Activated naive CD4-positive, alpha-beta T cell treated with anti-CD3 and anti-CD28 coated beads, Interleukin-2, amount 50 U/mL, for 72 hours (primary cell): ENCODE data around the gene PIK3R6. TPM values are rescaled to one million over a fixed set of nuclear protein-coding genes. Genes with fewer than 3 reads are reported as not detected.
"Not testable (repeated sequence)": the region's sequence is repeated elsewhere in the genome, so short reads cannot be mapped to it uniquely, and the experiment has no call there.

ENCODE experiments used
- ATAC-seq, 2 donors: fragments of 150-1000 bp; cut with Tn5 transposase; 2 replicates each; pipeline ENCODE4 v1.10.0; 2021; ENCODE audit warnings: mild to moderate bottlenecking in 2 of 2, moderate library complexity in 2 of 2
- DNase-seq, 2 donors: peaks; one replicate each; pipeline ENCODE4 v3.0.0; 2021 to 2022; ENCODE audit warnings: low spot score in 2 of 2
- H3K27ac Mint-ChIP-seq, 2 donors: one replicate each; pipeline ENCODE4 v1.8.0; 2022; ENCODE audit warnings: mild to moderate bottlenecking in 2 of 2, mixed read lengths in 2 of 2
- H3K36me3 Mint-ChIP-seq, 2 donors: one replicate each; pipeline ENCODE4 v1.8.0; 2022; ENCODE audit warnings: mixed read lengths in 2 of 2
- H3K9me3 Mint-ChIP-seq, 2 donors: one replicate each; pipeline ENCODE4 v1.8.0; 2022; ENCODE audit warnings: mixed read lengths in 2 of 2
- total RNA-seq, 2 donors: library from RNA; stranded (reverse); gene quantifications; one replicate each; pipeline ENCODE4 v1.2.3, GENCODE V29; 2022

Gene PIK3R6
- total RNA-seq, 2 donors from 2014 or later: 0.23 to 4.3 TPM

GRCh38 chr17:8828517-8828875 lies 39.0 kb downstream of the PIK3R6 start:
- H3K9me3 Mint-ChIP-seq: peaks cover 0 to 4% of the 10 kb centered on the region in 2 donors
- no peak for DNase-seq
- no peak overlapping the region for H3K27ac Mint-ChIP-seq
- ATAC-seq: no peak
- H3K36me3 Mint-ChIP-seq: peaks cover 0 to 4% of the 10 kb centered on the region in 2 donors

GRCh38 chr17:8826808-8827435 lies 40.6 kb downstream of the PIK3R6 start:
- Mint-ChIP-seq H3K27ac (no peak overlapping the region), H3K9me3 (peaks cover 0 to 4% of the 10 kb centered on the region in 2 donors), H3K36me3 (peaks cover 0 to 4% of the 10 kb centered on the region in 2 donors)
- no peak for DNase-seq
- no peak for ATAC-seq

DNA sequence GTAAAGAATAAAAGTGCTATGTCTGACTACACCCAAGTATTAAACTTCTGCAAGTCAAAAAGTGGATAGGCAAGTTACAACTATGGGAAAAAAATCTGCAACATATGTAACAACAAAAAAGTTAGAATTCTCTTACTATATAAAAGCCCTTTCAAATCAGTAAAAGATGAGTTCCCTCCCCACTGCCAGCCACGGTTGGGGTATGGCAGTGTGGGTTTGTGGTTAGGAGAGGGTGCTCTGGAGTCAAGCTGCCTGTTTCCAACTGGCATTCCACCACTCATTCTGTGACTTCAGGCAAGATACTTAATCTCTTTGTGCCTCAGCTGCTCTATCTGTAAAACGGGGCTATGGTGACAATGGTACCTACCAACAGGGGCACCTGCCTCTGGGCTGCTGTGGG lies 41.7 kb downstream of the PIK3R6 start:
- peaks cover 0 to 4% of the 10 kb centered on the region in 2 donors for H3K9me3 Mint-ChIP-seq
- peaks cover 0 to 4% of the 10 kb centered on the region in 2 donors for H3K36me3 Mint-ChIP-seq
- H3K27ac Mint-ChIP-seq: no peak overlapping the region
- no peak for DNase-seq
- no peak for ATAC-seq

DNA sequence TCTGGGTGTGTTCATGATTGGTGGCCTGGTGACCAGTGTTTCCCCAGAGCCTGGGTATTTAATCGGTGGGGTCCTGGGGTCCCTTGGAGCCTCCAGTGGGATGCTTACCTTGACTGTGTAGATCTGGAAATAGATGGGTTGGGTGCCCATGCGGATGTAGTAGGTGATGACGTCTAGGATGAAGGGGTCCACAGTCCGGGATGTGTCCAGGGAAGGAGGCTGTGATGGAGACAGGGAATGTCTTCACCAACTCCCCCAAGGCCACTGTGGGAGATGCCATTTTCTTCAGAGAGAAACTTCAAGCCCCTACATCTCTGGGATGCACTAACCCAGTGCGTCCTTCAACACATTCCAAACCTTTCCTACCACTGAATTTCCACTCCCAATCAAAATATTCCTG lies 44.2 kb downstream of the PIK3R6 start:
- Mint-ChIP-seq H3K9me3 (peaks cover 0 to 4% of the 10 kb centered on the region in 2 donors), H3K36me3 (peaks cover 0 to 4% of the 10 kb centered on the region in 2 donors), H3K27ac (no peak overlapping the region)
- ATAC-seq (no peak), DNase-seq (no peak)

DNA sequence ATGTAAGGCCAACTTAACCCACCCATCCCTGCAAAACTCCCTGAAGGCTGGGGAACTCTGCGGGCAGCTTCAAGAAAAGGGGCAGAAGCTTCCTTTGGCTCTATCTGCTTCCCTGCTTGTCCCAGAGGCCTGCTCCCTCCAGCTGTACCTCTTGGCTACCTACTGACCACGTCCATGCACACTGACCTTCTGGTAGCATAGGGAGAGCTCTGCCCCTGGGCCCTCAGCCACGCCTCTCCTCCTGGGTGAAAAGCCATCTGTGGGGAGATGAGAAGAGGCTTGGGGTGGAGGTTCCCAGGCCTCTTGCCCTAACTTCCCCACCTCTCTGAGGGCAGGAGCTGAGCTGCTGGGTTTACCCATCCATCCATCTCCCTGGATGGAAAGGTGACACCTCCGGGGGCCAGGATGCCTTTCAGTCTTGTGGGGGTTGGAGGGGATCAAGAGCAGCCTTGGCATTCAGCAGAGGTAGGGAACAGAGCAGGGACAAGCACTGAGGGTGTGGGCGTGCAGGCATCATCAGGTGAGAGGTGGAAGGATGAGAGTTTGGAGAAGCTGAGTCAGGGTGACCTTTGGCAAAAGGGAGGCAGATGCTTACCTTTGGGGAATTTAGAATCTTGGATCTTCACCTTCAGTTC lies 45.0 kb downstream of the PIK3R6 start:
- ATAC-seq: no peak
- no peak for DNase-seq
- Mint-ChIP-seq H3K9me3 (peaks cover 0 to 4% of the 10 kb centered on the region in 2 donors), H3K27ac (no peak overlapping the region), H3K36me3 (peaks cover 0 to 4% of the 10 kb centered on the region in 2 donors)

DNA sequence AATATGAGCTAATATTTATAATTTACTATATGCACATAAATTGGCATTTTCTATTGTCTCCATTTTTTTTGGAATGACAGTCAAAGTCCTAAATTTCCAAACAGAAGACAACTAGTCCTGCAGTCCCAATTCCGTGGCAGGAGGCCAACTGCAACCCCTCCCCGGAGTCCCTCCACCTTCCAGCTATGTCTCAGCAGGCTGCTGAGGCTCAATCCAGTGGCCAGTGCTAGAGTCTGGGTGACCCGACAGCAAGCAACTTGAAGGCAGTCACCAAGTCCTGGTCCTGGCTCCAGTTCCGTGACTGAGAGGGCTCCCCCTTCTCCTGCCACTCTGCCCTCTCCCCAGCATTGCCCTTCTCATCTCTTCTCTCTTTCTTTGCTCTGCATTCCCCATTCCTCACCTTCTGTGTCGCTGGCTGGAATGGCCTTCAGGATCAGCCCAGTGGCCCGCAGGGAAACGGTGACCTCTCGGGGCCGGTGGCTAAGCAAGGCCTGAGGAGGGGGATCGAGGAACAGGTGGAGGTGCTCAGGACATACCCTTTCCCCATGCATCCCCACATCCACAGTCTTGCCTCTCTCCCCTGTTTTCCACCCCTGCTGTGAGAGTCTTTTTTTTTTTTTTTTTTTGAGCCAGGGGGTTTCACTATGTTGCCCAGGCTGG lies 45.9 kb downstream of the PIK3R6 start:
- peaks cover 0 to 4% of the 10 kb centered on the region in 2 donors for H3K9me3 Mint-ChIP-seq
- ATAC-seq (no peak), DNase-seq (no peak)
- H3K27ac Mint-ChIP-seq: peak overlapping the region in 1 of 2 donors; percentile 60
- peaks cover 0 to 4% of the 10 kb centered on the region in 2 donors for H3K36me3 Mint-ChIP-seq

DNA sequence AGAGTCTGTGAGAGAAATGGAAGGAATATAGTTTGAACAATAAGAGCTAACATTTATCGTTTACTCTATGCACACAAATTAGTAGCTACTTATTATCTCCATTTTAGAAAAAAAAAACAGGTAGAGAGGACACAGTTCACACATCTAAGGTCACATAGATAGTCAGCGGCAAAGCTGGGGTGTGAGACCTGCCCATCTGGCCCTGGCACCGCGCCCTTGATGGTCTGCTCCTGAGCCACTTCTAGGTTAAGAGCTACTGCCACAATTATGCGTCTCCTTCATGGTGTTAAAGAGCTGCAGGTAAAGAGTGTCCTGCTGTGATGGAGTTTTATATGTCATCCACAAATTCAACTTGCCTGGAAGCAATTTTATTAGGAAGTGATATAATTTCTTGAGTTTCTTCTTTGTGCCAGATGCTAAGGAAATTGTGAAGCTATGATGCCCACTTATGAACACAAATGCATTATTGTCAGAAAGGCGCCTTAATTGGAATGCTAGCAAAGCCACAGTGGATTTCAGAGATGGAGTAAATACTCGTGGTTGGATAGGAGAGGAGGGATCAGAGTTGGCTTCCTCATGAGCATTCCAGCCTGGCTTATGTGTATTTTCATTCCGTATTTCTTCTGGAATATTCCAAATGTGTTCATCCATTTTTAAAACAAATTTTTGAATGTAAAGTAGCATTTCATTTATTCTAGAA lies 47.0 kb downstream of the PIK3R6 start:
- peaks cover 0 to 4% of the 10 kb centered on the region in 2 donors for H3K36me3 Mint-ChIP-seq
- ATAC-seq (no peak), DNase-seq (no peak)
- no peak overlapping the region for H3K27ac Mint-ChIP-seq
- peaks cover 0 to 4% of the 10 kb centered on the region in 2 donors for H3K9me3 Mint-ChIP-seq

- Mint-ChIP-seq H3K27ac (peak overlapping the region in 1 of 2 donors; percentile 83), H3K36me3 (peaks cover 0 to 1% of the 10 kb centered on the region in 2 donors), H3K9me3 (no peaks in the 10 kb centered on the region)
- DNase-seq (no peak), ATAC-seq (no peak)
These were observed 48.7 kb downstream of the PIK3R6 start for GRCh38 chr17:8818654-8819330.

DNA sequence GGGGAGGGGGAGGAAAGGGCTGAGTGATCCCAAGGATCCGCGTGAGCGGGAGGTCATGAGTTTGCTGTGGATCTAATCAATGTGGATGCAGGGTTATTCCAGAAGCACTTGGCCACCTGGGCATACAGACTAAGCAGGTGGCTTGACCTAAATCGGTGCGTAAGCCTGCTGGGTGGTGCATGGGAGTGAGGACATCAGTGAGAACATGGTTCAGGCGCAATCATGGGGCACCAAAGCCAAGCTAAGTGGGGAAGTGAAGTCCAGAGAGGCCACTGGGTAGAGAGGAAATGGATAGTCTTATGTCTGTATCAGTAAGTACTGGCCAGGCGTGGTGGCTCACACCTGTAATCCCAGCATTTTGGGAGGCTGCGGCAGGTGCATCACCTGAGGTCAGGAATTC lies 49.4 kb downstream of the PIK3R6 start:
- no peak for ATAC-seq
- Mint-ChIP-seq H3K36me3 (peaks cover under 1 to 6% of the 10 kb centered on the region in 2 donors), H3K9me3 (peaks cover 0 to 2% of the 10 kb centered on the region in 2 donors), H3K27ac (no peak overlapping the region)
- no peak for DNase-seq

GRCh38 chr17:8806926-8807550 lies 60.4 kb downstream of the PIK3R6 start:
- peak overlapping the region in 1 of 2 donors; percentile 62 for H3K27ac Mint-ChIP-seq
- H3K36me3 Mint-ChIP-seq: peaks cover 10 to 35% of the 10 kb centered on the region in 2 donors
- ATAC-seq (no peak), DNase-seq (no peak)
- peaks cover 23 to 24% of the 10 kb centered on the region in 2 donors for H3K9me3 Mint-ChIP-seq

DNA sequence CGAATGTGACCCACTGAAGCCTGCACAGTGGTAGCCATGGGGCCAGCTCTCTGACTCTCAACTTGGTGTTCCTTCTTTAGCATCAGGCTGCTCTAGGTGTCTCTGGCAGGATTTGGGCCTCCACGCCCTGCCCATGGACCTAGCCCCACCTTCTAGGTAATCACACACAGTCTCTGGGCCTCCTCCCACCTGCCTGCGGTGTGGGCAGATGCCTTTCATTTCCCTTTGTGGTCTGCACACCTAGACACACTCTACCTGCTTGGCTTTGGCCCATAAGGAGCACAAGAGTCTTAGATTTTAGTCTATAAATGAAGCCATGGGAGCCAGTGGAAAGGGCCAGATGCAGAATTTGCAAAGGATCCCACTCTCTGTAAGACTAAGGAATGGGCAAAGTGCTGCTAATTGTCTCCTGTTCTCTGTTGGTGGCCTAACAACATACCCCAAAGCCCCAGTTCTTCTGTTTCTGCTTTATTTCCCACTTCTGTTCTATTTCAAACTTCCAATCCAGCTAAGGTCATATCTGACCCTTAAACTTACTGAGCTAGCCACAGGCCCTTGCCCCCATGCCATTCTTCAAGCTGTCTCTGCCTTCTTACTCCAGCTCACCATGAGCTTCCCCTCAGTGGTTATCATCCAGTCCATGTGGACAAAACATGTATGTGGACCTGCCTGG lies 61.1 kb downstream of the PIK3R6 start:
- no peak for ATAC-seq
- H3K9me3 Mint-ChIP-seq: peaks cover 17 to 18% of the 10 kb centered on the region in 2 donors
- DNase-seq: no peak
- no peak overlapping the region for H3K27ac Mint-ChIP-seq
- peaks cover 4 to 29% of the 10 kb centered on the region in 2 donors for H3K36me3 Mint-ChIP-seq

GRCh38 chr17:8805396-8805795 lies 62.1 kb downstream of the PIK3R6 start:
- peaks cover 16 to 18% of the 10 kb centered on the region in 2 donors for H3K9me3 Mint-ChIP-seq
- peaks cover 0 to 21% of the 10 kb centered on the region in 2 donors for H3K36me3 Mint-ChIP-seq
- DNase-seq, ATAC-seq, H3K27ac Mint-ChIP-seq: not testable (repeated sequence)

DNA sequence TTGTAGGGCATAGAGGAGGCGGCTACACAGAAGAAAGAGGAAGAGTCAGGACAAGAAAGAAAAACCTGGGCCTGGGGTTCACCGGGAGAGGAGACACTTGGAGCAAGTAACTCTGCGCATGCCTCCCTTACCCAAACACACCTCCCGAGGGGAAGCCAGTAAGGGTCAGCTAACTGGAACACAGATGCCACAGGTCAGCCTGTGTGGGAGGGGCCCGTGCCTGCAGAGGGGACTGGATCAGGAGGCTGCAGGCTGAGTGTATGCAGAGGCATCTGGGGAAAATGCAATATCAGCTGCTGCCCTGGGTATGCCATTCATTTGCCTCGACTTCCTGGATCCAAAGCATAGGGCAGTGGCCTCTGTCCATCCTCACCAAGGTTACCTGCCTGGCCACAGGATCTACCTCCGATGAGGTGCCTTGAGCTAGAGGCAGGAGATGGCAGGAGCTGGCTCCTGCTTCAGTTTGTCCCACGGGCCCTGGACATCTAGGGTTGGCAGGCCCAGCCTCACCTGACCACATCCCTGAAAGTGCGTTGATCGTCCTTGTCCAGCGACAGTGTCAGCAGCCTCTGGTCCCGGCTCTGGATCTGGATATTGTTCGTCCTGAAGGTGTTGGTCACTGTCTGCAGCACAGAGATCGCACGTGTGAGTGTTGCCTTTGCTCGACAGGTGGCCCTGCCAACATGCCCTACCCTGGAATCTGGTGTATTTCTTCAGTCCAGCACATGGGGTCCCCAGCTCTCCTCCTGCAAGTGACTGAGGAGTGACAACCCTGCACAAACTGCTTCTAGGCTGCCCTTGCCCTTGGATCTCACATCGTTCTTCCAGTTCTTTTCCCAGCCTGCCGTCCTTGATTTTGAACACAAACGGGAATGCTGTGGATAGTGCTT lies 63.7 kb downstream of the PIK3R6 start:
- Mint-ChIP-seq H3K27ac (no peak overlapping the region), H3K36me3 (peaks cover 0 to 15% of the 10 kb centered on the region in 2 donors), H3K9me3 (peaks cover 10 to 11% of the 10 kb centered on the region in 2 donors)
- ATAC-seq (no peak), DNase-seq (no peak)

DNA sequence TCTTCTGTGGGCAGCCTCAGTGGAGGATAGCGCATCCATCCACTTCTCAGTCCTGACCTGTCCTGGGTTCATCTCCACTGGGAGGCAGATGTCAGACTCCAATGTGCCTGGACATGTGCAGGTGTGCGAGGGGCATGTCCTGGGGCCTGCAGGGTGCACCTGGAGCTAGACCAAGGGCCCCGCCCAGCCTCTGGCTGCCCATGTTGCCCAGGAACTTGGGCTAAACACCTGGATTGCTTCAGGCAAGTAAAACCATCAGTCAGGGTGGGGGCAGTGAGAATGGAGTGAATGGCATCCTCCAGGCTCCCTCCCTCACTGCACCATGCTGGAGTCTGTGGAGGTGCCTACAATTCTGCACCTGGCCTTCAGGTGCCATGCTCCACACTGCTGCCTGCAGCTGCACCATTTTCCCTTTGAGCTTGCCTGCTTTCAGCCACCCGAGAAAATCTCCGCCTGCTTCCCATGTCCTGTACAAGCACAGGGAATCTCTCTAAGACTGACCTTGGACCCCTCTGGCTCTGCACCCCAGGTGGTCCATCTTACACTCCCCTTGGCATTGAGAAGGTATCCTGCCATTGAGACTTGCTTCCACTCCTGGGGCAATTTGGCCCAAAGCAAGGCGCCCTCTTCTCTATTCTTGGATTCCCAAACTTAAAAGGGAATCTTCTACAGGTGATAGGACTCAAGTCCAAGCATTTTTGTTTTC lies 66.2 kb downstream of the PIK3R6 start:
- no peak for DNase-seq
- no peak overlapping the region for H3K27ac Mint-ChIP-seq
- no peak for ATAC-seq

More for the DNA sequence above, 66.2 kb downstream of the PIK3R6 start:
- no peaks in the 10 kb centered on the region for H3K36me3 Mint-ChIP-seq
- no peaks in the 10 kb centered on the region for H3K9me3 Mint-ChIP-seq
